Measurements from ENCODE around the gene CHURC1.

GRCh38 chr14:64970776-64971477 lies 56.7 kb downstream of the CHURC1 start:
- TF ChIP-seq CTCF (IDR thresholded peaks at IDR 0.05) (no peak), POLR2A (IDR thresholded peaks at IDR 0.05) (no peak)
